HCEC 1CT (cell line): ENCODE data around the gene GSTO1.
"Not testable (repeated sequence)": the region's sequence is repeated elsewhere in the genome, so short reads cannot be mapped to it uniquely, and the experiment has no call there.

Experiments used
- DNase-seq: peaks from one replicate; pipeline ENCODE4 v3.0.0-alpha.2; 2017

Gene GSTO1

GRCh38 chr10:104254493-104255310 lies at the start of gene GSTO1:
TSS of gene GSTO1 (plus strand) at chr10:104254892. CDS start at chr10:104254929, 37 bp downstream.
- peak; percentile 86 for DNase-seq

- no peak for DNase-seq
Measured at GRCh38 chr10:104208730-104209129, 46.0 kb upstream of the GSTO1 start.

GRCh38 chr10:104209575-104210198 lies 45.0 kb upstream of the GSTO1 start:
- peak; percentile 27 for DNase-seq

- no peak for DNase-seq
Measured at GRCh38 chr10:104216631-104217030, 38.1 kb upstream of the GSTO1 start.

- no peak for DNase-seq
Measured at GRCh38 chr10:104218751-104219150, 35.9 kb upstream of the GSTO1 start.

- DNase-seq = no peak
Measured at GRCh38 chr10:104220522-104220921, 34.2 kb upstream of the GSTO1 start.

- DNase-seq = no peak
Measured at GRCh38 chr10:104223304-104223703, 31.4 kb upstream of the GSTO1 start.

GRCh38 chr10:104230490-104230889 lies 24.2 kb upstream of the GSTO1 start:
- no peak for DNase-seq

GRCh38 chr10:104231784-104232612 lies 22.7 kb upstream of the GSTO1 start, which contains the start of gene CFAP43:
TSS of gene CFAP43 (minus strand) at chr10:104232364. CDS start at chr10:104232246, 118 bp downstream.
- DNase-seq = peak; percentile 91

GRCh38 chr10:104232613-104233102 lies 22.0 kb upstream of the GSTO1 start:
- no peak for DNase-seq

- DNase-seq = no peak
Measured at GRCh38 chr10:104233817-104234216, 20.9 kb upstream of the GSTO1 start.

- no peak for DNase-seq
Measured at GRCh38 chr10:104234934-104235333, 19.8 kb upstream of the GSTO1 start.

- no peak for DNase-seq
Measured at GRCh38 chr10:104235801-104236200, 18.9 kb upstream of the GSTO1 start.

GRCh38 chr10:104240078-104240477 lies 14.6 kb upstream of the GSTO1 start:
- no peak for DNase-seq

GRCh38 chr10:104242545-104242944 lies 12.1 kb upstream of the GSTO1 start:
- no peak for DNase-seq

GRCh38 chr10:104243009-104243408 lies 11.7 kb upstream of the GSTO1 start:
- not testable (repeated sequence) for DNase-seq

GRCh38 chr10:104243512-104243911 lies 11.2 kb upstream of the GSTO1 start:
- DNase-seq = no peak

GRCh38 chr10:104245066-104245632 lies 9.5 kb upstream of the GSTO1 start:
- no peak for DNase-seq

- DNase-seq = peak; percentile 33
Measured at GRCh38 chr10:104246976-104247375, 7.7 kb upstream of the GSTO1 start.

- no peak for DNase-seq
Measured at GRCh38 chr10:104247513-104248146, 7.1 kb upstream of the GSTO1 start.

- DNase-seq = not testable (repeated sequence)
Measured at GRCh38 chr10:104248931-104249330, 5.8 kb upstream of the GSTO1 start.

GRCh38 chr10:104250371-104250770 lies 4.3 kb upstream of the GSTO1 start:
- DNase-seq = no peak
